GM12873 (cell line): ENCODE results near the gene OSM.

Experiments used
- CTCF ChIP-seq: IDR thresholded peaks from 2 replicates; pipeline ENCODE4 v1.5.1; 2012; ENCODE audit warnings: low read depth, mild to moderate bottlenecking, moderate library complexity, low read length, control low read depth; ENCODE audit not compliant: insufficient read depth; ENCODE audit errors: missing control alignments

The OSM gene

GRCh38 chr22:30291058-30291892 is 24.6 kb upstream of the OSM start:
- TF ChIP-seq CTCF: no peak

DNA sequence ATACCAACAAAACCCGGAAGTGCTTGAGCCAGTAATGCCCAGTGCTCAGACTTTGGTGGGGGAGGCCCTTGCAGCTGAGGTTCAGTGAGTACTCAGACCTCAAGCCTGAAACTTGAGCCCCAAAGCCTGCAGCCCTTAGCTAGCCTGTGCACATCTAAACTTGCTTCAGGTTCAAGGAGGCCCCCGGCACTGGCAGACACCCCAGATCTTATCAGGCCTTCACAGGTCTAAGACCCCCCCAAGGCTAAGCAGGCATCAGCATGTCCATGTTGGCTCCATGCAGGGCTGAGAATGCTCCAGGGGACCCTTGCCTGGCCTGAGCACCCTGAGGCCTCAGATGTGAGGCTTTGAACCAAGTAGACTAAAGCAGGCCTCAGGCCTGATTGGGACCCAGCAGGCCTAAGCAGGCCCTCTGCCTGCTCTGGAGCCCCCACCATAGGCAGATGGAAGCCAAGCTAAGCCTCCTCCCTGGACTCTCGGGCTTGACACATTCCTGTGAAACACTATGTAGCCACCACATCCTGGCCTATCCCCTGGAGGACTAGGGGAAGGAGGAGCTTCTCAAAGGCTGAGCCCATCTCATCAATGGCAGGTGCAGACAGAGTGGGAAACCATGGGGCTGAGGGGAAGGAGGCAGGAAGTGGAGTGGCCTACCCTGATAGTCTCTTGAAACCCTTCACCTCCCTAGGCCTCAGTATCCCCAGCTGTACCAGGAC is 23.8 kb upstream of the OSM start:
- no peak for TF ChIP-seq CTCF

DNA sequence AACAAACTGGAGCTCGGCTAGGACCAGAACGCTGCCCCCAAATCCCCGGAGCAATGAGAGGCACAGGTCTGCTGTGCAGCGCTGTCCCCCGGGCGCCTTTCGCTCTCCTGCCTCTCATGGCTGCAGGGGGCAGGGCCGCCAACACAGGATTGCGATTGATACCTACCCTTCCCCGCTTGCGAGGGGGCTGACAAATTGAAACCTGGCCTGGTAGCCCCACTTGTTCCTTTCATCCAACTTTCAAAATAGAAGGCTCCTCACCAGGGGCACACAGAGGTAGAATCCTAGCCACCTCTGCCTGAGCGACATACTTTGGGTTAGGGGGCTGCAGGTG is 23.3 kb upstream of the OSM start:
- no peak for TF ChIP-seq CTCF

GRCh38 chr22:30289141-30289979 is 22.7 kb upstream of the OSM start, which contains the start of gene CASTOR1:
Gene CASTOR1, minus strand, starts transcription at chr22:30289505. Its CDS starts 8 bp downstream, at chr22:30289497.
- no peak for TF ChIP-seq CTCF

- no peak for TF ChIP-seq CTCF
These were observed 21.9 kb upstream of the OSM start for GRCh38 chr22:30288419-30289140.

- peak; percentile 88 for TF ChIP-seq CTCF
These were observed 21.2 kb upstream of the OSM start for GRCh38 chr22:30287648-30288418.
